Measurements from ENCODE around the gene NUP160.
"Not testable (repeated sequence)": the region's sequence is repeated elsewhere in the genome, so short reads cannot be mapped to it uniquely, and the experiment has no call there.

Gene NUP160

DNA sequence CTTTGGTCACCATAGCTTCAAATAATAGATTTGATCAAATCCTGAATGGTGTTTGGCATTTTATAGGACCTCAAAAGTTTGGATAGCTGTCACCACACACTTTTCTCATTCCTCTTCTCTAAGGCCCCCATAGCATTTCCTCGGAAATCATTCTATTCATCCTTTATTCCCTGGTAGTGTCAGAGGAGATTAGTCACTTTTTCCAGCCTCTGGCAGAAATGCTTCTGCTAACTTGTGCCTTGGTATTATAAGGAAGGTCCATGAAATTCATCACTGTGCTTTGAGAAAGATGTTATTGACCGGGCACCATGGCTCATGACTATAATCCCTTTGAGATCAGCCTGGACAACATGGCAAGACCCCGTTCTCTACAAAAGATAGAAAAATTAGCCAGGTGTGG, 19.7 kb upstream of the NUP160 start:
- no peak for DNase-seq (ENCODE audit: extremely low read depth, low read depth)
- TF ChIP-seq, protein P1, sequence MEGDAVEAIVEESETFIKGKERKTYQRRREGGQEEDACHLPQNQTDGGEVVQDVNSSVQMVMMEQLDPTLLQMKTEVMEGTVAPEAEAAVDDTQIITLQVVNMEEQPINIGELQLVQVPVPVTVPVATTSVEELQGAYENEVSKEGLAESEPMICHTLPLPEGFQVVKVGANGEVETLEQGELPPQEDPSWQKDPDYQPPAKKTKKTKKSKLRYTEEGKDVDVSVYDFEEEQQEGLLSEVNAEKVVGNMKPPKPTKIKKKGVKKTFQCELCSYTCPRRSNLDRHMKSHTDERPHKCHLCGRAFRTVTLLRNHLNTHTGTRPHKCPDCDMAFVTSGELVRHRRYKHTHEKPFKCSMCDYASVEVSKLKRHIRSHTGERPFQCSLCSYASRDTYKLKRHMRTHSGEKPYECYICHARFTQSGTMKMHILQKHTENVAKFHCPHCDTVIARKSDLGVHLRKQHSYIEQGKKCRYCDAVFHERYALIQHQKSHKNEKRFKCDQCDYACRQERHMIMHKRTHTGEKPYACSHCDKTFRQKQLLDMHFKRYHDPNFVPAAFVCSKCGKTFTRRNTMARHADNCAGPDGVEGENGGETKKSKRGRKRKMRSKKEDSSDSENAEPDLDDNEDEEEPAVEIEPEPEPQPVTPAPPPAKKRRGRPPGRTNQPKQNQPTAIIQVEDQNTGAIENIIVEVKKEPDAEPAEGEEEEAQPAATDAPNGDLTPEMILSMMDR (IDR thresholded peaks at IDR 0.05; ENCODE audit: low read depth, low read length), result no peak

DNA sequence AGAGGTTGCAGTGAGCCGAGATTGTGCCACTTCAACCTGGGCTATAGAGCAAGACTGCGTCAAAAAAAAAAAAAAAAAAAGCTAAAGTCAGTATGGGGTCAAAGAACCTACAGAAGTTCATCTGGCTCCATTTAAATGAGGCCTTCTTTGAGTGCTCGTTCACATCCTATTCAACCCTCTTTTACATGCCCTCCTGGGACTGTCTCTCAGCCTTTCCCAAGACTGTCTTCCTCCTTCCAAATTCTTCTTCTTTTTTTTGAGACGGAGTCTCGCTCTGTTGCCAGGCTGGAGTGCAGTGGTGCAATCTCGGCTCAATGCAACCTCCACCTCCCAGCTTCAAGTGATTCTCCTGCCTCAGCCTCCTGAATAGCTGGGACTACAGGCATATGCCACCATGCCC, 18.7 kb upstream of the NUP160 start:
- not testable (repeated sequence) for DNase-seq (ENCODE audit: extremely low read depth, low read depth)

DNA sequence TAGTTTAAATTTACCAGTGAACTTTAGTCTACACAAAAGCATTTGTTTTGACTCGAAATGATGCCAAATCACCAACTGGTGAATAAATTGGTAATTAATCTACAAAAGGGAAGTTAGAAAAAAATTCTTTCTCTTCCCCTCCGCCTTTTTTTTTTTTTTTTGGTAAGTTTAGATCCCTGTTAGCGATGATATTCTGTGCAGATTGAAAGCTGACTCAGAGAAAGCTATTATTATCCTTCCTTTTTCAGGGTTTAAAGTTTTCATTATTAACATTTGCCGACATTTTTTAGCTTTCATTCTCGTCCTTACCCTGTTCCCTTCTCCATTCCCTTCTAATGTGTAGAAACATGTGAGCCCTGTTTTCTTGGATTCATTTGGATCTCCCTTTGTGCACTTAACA, 16.8 kb upstream of the NUP160 start:
- TF ChIP-seq, protein P1 (IDR thresholded peaks at IDR 0.05; ENCODE audit: low read depth, low read length), result no peak
- no peak for DNase-seq (ENCODE audit: extremely low read depth, low read depth)

DNA sequence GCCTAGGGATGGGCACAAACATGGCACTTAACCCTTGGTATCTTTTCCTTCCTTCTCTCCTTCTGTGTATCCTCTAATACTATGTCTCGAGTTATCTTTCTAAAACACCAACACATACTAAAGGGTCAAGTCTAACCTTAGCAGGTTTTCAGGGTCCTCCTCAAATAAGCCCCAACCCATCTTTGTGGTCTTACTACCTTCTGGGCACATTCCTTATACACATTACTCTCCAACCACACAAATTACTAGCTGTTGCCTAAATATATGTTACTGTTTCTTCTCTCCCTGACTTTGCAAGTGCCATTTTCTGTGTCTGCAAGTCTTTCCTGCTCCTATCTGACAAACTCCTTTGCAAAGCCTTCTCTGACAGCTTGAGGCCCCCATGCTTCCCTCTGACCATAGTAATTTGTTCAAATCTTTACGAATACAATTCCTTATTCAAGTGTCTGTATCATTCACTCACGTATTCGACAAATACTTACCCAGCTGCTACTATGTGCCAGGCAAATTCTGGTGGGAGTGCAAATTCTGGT, 15.8 kb upstream of the NUP160 start:
- TF ChIP-seq, protein P1 (IDR thresholded peaks at IDR 0.05; ENCODE audit: low read depth, low read length), result no peak
- DNase-seq (ENCODE audit: extremely low read depth, low read depth), result no peak

DNA sequence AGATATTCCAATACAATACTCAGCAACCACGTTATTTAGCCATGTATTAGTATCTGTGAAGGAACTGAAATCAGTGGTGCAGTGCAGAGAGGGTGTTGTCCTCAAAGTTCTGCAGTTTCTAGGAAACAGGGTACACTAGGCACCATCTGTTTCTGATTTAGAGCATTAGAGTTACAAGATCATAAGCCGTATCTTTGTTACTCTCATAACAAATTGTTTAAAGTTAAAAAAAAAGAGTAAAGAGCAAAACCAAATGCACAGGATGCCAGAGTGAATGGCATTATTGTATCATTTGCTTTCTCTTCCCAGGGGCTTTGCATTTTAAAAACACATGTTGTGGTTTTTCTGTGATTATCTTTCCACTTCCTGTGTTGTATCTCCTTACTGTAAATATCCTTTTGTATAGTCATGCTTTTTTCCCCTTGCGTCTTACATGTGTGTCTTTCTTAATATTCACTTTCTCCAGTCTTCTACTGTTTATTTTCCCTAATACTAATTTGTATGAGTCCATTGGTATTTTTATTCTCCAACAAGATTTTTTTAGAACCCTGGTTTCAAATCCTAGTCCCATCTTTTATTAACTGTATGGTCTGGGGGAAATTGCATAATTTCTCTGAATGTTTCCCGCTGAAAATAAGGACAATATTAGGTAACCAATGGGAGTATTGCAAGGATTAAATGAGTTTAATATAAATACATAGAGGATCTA, 15.2 kb upstream of the NUP160 start:
- peak; percentile 95 for DNase-seq (ENCODE audit: extremely low read depth, low read depth)
- TF ChIP-seq, protein P1 (IDR thresholded peaks at IDR 0.05; ENCODE audit: low read depth, low read length), result no peak

DNA sequence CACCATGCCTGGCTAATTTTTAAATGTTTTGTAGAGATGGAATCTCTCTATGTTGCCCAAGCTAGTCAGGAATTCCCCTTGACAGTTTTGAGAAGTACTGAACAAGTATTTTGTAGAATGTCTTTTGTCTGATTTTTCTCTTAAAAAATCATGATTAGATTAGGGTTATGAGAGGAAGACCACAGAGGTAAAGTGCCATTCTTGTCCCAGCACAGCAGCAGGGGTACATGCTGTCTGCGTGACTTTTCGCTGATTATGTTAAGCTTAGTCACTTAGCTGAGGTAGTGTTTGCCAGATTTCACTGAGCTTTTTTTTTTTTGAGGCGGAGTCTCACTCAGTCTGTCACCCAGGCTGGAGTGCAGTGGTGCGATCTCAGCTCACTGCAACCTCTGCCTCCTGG, 13.6 kb upstream of the NUP160 start:
- peak; percentile 47 for DNase-seq (ENCODE audit: extremely low read depth, low read depth)
- TF ChIP-seq, protein P1 (IDR thresholded peaks at IDR 0.05; ENCODE audit: low read depth, low read length), result no peak

DNA sequence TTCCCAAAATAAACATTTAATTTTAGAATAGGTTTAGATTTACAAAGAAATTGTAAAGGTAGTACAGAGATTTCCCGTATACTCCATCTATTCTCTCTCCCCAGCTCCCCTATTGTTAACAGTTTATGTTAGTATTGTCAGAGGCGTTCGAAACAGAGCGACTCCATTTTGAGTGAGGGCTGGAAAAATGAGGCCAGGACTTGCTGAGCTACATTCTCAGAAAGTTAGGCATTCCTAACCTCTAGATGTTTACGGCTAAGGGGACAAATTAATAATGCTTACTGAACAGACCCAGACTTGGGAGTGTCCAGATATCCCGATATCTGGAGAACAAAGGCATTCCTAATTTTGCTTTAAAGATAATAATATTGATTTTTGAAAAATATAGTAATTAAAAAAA, 12.4 kb upstream of the NUP160 start:
- DNase-seq (ENCODE audit: extremely low read depth, low read depth), result no peak
- TF ChIP-seq, protein P1 (IDR thresholded peaks at IDR 0.05; ENCODE audit: low read depth, low read length), result no peak

All from AG09319 (cell line).